HG03354 (cell line): ENCODE results near the gene KIF9.
"Not testable (repeated sequence)": the region's sequence is repeated elsewhere in the genome, so short reads cannot be mapped to it uniquely, and the experiment has no call there.

Experiments used
- ATAC-seq: cut with Tn5 transposase; IDR thresholded peaks from one replicate; pipeline ENCODE4 v1.9.1; 2021; ENCODE audit warnings: mild to moderate bottlenecking; ENCODE audit not compliant: unreplicated experiment, poor library complexity, severe bottlenecking

Gene KIF9

GRCh38 chr3:47202542-47202941 is 80.1 kb downstream of the KIF9 start:
- ATAC-seq: no peak

GRCh38 chr3:47197287-47197686 is 85.3 kb downstream of the KIF9 start:
- no peak for ATAC-seq

- no peak for ATAC-seq
Observed at GRCh38 chr3:47194994-47195393, 87.6 kb downstream of the KIF9 start.

GRCh38 chr3:47193871-47194859 is 88.4 kb downstream of the KIF9 start:
- no peak for ATAC-seq

- no peak for ATAC-seq
Observed at GRCh38 chr3:47186285-47186684, 96.3 kb downstream of the KIF9 start.

- not testable (repeated sequence) for ATAC-seq
Observed at GRCh38 chr3:47181685-47182084, 100.9 kb downstream of the KIF9 start.

GRCh38 chr3:47180011-47180410 is 102.6 kb downstream of the KIF9 start:
- not testable (repeated sequence) for ATAC-seq
